Renal pelvis (tissue), 12 donors: ENCODE results near the gene CNFN. TPM values are rescaled to one million over a fixed set of nuclear protein-coding genes. Genes with fewer than 3 reads are reported as not detected.

Source experiments
- DNase-seq: peaks from one replicate; pipeline ENCODE4 v3.0.0-alpha.2; 2013
- long read RNA-seq, 16 experiments: transcript quantifications; one replicate each; lab custom pipeline, GENCODE V29; 2026
- polyA plus RNA-seq, 3 donors: library from polyadenylated mRNA; unstranded; fragments of 120-200 nt; gene quantifications; one replicate each; pipeline ENCODE4 v1.2.1, GENCODE V29; 2013; ENCODE audit not compliant: insufficient read length in 3 of 3

CNFN gene
- 1 to 10 TPM in 2 of 3 donors, under 1 TPM in 1; 0.59 to 2.1 (median 2.0) TPM for polyA plus RNA-seq
- long read RNA-seq, donor 1, partial matches to known transcripts: 6 of 6 reads
- long read RNA-seq, donor 1, other reads (novel, unspliced or antisense): 0 of 6 reads
- long read RNA-seq, donor 2: 0 reads
- long read RNA-seq, donor 3: 0 reads
- long read RNA-seq, donor 4: 0 reads
- long read RNA-seq, donor 5: 0 reads
- long read RNA-seq, donor 6: 0 reads
- long read RNA-seq, donor 7: 0 reads
- long read RNA-seq, donor 8: 0 reads
- long read RNA-seq, donor 9: 0 reads
- long read RNA-seq, donor 10: 0 reads
- long read RNA-seq, donor 11: 0 reads
- long read RNA-seq, donor 12, partial matches to known transcripts: 5 of 5 reads
- long read RNA-seq, donor 12, other reads (novel, unspliced or antisense): 0 of 5 reads
- long read RNA-seq, donor 13: 0 reads
- long read RNA-seq, donor 14: 0 reads
- long read RNA-seq, donor 15: 0 reads
- long read RNA-seq, donor 16, partial matches to known transcripts: 7 of 7 reads
- long read RNA-seq, donor 16, other reads (novel, unspliced or antisense): 0 of 7 reads

DNA sequence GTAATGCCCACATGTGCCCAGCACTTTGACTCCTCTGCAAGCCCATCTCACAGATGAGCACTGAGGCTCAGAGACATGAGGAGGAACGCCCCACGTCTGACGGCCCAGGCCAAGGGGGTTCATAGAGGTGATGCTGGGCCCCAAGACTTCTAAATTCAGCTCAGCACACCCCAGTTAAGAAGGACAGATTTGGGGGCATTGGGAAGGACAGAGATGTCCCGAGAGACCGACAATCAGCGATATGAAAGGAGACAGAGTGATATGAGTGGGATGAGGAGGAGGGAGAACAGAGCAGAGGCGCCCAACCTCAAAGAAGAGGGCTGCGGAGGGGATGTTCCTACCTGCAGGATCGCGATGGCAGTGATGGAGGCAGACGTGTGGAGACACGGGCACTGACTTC is at the start of gene CNFN:
TSS of gene CNFN (minus strand) at position 399 of the 400 bp plus-strand sequence. CDS start 1,260 bp downstream, outside the sequence.
- no peak for DNase-seq

- DNase-seq: no peak
Measured at GRCh38 chr19:42436006-42436405, 45.9 kb upstream of the CNFN start.

- DNase-seq: no peak
Measured at GRCh38 chr19:42435316-42435715, 45.2 kb upstream of the CNFN start.

DNA sequence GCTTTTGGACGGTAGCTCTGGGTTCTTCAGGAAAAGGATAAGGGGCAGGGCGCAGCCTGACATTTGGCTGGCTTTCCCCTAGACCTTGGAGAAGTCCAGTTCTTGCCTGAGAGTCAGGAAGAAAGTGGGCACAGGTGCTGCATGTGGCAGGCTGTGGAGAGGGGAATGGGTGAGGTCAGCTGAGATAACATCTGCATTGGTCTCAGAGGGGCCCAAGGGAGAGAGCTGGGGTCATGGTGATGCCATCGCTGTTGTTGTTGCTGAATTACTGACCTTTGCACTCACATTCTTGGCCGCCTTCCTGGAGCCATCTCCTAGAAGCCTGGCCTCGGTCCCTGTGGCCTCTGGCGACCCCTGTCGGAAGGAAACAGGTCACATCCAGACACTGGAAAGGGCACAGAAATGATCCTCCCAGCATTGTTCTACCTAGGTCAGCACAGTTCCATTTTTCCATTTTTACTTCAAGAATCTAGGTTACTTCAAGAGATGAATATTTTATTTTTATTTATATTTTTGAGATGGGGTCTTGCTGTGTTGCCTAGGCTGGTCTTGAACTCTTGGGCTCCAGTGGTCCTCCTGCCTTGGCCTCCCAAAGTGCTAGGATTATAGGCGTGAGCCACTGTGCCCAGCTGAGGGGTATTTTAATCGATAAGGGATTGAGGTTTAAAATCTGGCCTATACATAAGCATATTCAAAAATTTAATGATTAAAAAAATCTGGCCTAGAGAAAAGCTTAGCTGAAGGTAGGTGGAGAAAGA is 43.6 kb upstream of the CNFN start:
- peak; percentile 65 for DNase-seq

DNA sequence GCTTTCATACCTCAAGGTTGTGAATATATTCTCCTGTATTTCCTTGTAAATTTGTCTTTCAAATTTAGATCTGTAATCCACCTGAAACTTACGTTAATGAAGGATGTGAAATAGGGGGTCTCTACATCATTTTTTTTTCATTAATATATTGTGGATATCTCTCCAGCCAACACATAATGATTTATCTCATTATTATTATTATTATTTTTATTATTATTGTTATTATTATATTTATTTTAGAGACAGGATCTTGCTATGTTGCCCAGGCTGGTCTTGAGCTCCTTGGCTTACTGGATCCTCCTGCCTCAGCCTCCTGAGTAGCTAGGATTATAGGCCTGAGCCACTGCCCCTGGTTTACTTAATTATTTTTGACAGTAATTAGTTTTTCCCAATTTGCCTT is 41.4 kb upstream of the CNFN start:
- no peak for DNase-seq

DNA sequence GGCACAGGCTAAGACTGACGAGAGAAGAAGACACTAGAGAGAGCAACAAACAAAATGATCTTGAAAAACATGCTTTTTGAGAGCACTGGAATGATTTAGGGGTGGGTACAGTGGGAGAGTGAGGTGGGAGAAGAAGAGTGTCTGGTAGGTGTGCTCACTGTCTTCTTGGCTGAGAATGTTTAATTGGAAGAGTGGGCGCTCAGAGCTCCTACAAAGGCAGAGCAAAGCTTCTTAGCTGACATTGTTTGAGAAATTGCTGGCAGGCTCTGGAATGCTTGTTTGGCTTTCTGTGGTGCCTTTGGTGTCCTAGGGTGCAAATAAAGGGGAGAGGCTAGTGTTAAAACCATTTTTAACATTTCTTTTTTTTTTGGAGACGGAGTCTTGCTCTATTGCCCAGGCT is 38.6 kb upstream of the CNFN start:
- DNase-seq: no peak

DNA sequence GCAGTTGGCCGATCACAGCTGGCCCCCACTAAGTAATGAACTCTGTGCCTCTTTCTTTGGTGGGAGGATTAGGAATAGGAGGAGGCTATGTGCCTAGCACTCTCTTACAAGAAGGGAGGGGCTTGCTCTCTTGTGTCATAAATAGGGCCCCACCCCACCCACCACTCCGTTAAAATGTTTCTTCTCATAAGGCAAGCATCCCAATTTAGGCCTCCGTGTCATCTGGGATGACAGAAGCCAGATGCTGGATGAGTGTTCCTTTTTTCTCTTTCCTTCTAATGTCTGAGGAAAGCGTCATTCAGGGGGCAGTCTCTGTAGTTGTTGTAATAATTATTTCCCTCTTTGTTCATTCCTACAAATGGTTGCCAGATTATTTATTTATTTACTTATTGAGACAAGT is 37.2 kb upstream of the CNFN start, which contains the start of gene LIPE:
TSS of gene LIPE (minus strand) at position 76 of the 400 bp plus-strand sequence. CDS start 239 bp downstream, outside the sequence.
- DNase-seq: peak; percentile 76

- no peak for DNase-seq
Measured at GRCh38 chr19:42426643-42427042, 36.5 kb upstream of the CNFN start.

DNA sequence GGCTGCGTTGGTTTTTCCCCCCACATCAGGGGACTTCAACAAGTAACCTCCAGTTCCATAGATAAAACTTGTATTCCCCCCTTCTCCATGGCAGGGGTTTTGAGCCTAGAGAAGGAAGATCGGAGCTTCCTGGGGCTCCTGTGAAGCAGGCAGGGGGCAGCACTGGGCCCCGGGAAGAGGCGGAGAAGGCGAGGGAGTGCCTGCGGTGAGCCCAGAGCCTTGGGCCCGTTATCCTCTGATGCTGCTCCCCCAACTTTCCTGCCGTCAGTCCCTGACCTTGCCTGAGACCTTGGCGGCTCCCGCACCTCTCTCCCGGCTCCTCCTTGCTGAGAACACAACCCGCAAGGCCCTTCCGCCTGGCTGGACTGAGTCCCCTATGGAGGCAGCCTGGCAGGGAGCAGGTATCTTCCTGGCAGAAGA is 34.6 kb upstream of the CNFN start:
- no peak for DNase-seq

GRCh38 chr19:42424345-42424707 is 34.2 kb upstream of the CNFN start:
- DNase-seq: no peak

- peak; percentile 95 for DNase-seq
Measured at GRCh38 chr19:42423462-42424344, 33.6 kb upstream of the CNFN start.

DNA sequence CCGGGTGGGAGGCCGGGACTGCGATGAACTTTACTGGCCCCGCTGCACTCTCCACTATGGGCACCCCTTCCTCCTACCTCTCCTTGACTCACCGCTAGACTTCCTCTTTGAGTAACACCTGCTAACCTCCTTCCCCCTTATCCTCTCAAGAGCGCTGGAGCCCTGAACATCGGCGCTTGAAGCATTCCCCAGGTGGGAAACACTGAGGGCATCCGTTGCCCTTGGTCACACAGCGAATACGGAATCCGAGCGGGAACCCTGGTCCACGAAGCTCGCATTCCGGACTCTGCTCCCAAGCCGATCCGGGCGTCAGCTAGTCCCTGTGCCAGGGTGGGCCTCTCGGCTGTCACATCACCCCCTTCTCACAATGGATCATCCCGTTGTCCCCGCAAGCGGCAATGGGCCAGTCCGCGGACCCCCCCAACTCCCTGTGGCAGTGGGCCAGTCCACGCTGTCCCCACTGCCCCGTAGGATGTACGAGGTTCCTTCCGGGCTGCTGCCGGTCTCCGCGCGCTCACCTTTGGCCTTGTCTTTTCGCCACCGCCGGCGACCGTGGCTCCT is 32.9 kb upstream of the CNFN start:
- DNase-seq: peak; percentile 67

- DNase-seq: no peak
Measured at GRCh38 chr19:42422092-42422900, 32.2 kb upstream of the CNFN start.

GRCh38 chr19:42421591-42422031 is 31.5 kb upstream of the CNFN start:
- DNase-seq: no peak

- no peak for DNase-seq
Measured at GRCh38 chr19:42421101-42421500, 31.0 kb upstream of the CNFN start.

- no peak for DNase-seq
Measured at GRCh38 chr19:42420055-42420544, 30.0 kb upstream of the CNFN start.

DNA sequence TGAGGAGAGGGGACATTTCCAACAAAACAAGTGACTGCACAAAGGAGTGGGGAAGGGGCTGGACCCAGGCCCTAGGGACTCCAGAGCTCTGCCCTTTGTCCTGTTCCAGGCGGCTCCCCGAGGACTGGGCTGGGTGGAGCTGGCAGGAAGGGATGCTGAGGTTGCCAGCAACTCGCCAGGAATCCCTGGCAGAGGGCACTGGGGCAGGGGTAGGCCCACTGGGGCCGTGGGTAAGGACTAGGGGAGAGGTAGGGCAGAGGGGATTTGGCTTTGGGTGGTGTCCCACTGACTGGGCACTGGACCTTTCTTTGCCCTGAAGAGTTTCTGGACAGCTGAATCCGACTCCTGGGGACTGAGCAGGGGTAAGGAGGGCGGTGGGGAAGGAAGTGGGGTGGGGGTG is 29.2 kb upstream of the CNFN start:
- DNase-seq: no peak

DNA sequence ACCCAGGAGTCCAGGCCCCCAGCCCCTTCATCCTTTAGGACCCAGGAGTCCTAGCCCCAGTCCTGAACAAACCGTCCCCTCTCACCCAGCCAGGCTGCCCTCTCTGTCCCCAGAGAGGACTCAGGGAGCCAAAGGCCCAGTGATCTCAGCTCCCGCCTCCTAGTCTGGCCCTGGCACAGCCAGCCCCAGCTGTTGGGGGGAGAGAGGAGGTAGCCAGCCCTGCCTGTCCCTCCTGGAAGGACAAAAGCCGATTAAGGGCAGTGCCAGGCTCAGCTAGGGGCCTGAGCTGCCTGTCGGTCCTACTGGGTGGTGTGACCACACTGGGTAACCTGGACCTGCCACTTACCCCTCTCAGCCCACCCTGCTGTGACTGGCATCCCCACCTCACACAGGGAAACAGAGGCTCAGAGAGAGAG is 22.6 kb upstream of the CNFN start:
- DNase-seq: no peak

GRCh38 chr19:42412227-42412626 is 22.1 kb upstream of the CNFN start:
- no peak for DNase-seq

GRCh38 chr19:42411581-42412178 is 21.6 kb upstream of the CNFN start:
- DNase-seq: no peak
